IMR-90 (cell line): ENCODE data around the gene TBC1D4.

ENCODE experiments used
- CTCF ChIP-seq: conservative IDR thresholded peaks from 2 replicates; pipeline ENCODE4 v1.5.1; 2012; ENCODE audit warnings: mild to moderate bottlenecking, low read depth, low read length, improper control_type of control experiment
- ELK1 ChIP-seq: fragments of 150-350 bp; IDR thresholded peaks from 2 replicates; pipeline ENCODE4 v1.6.1; 2016; ENCODE audit warnings: low read depth, mild to moderate bottlenecking, low read length, moderate library complexity, borderline replicate concordance
- RFX5 ChIP-seq: IDR thresholded peaks from 2 replicates; pipeline ENCODE4 v1.8.0; 2012; ENCODE audit warnings: low read depth, mild to moderate bottlenecking, low read length, moderate library complexity

- no peak for TF ChIP-seq CTCF
- TF ChIP-seq RFX5, result no peak
- TF ChIP-seq ELK1, result no peak
Observed at GRCh38 chr13:75371203-75371602, 110.8 kb downstream of the TBC1D4 start.
